Skeletal muscle tissue (tissue), 4 donors: Measurements from ENCODE around the gene PIK3CA. TPM values are rescaled to one million over a fixed set of nuclear protein-coding genes. Genes with fewer than 3 reads are reported as not detected.

ENCODE experiments used
- H3K27ac ChIP-seq: one replicate; pipeline ENCODE4 v1.7.0; 2013; ENCODE audit warnings: mild to moderate bottlenecking, low read depth, low read length, inconsistent platforms
- H3K27me3 ChIP-seq, 3 donors: one replicate each; pipeline ENCODE4 v1.7.0; 2013; ENCODE audit warnings: low read length in 3 of 3; ENCODE audit not compliant: control insufficient read depth in 3 of 3, insufficient read depth in 3 of 3
- H3K36me3 ChIP-seq, 3 donors: one replicate each; pipeline ENCODE4 v1.7.0; 2013; ENCODE audit warnings: low read length in 3 of 3; ENCODE audit not compliant: control insufficient read depth in 3 of 3, insufficient read depth in 3 of 3
- H3K4me1 ChIP-seq, 3 donors: one replicate each; pipeline ENCODE4 v1.7.0; 2013; ENCODE audit warnings: low read length in 3 of 3, mild to moderate bottlenecking in 3 of 3; ENCODE audit not compliant: control insufficient read depth in 3 of 3, insufficient read depth in 3 of 3
- H3K4me3 ChIP-seq, 3 donors: one replicate each; pipeline ENCODE4 v1.7.0; 2013; ENCODE audit warnings: low read length in 3 of 3
- H3K9ac ChIP-seq, 3 donors: one replicate each; pipeline ENCODE4 v1.7.0; 2013; ENCODE audit warnings: low read length in 3 of 3, mild to moderate bottlenecking in 3 of 3, moderate library complexity in 2 of 3, low read depth in 1 of 3
- H3K9me3 ChIP-seq, 3 donors: one replicate each; pipeline ENCODE4 v1.7.0; 2013; ENCODE audit warnings: low read length in 3 of 3; ENCODE audit not compliant: control insufficient read depth in 3 of 3
- total RNA-seq: library from RNA; depleted of rRNA; stranded (reverse); fragments of >200 nt; gene quantifications from one replicate; pipeline ENCODE4 v1.2.3, GENCODE V29; 2014
- donor health status: Osteomylitis.

PIK3CA gene
- total RNA-seq, 1 donor from 2014 or later = 20.4 TPM

DNA sequence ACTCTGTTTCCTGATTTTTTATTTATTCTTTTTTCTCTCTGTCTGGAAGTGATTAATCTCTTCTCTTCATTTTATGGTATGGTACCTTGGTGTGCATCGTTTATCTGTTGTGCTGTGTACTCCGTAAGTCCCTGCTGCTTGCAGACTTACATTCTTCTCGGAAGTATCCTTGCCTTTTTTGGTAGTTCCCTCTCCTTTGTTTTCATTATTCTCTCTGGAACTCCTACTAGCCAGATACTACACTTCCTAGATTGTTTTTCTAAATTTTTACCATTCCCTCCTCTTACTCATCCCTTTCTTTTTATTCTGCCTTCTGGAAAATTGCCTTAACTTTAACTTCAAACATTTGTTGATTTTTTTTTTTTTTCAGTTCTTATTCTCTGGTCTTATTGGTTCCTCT, 27.2 kb downstream of the PIK3CA start:
- Histone ChIP-seq H3K4me3 (no peak overlapping the region), H3K27me3 (no peaks in the 10 kb centered on the region), H3K9me3 (no peaks in the 10 kb centered on the region), H3K4me1 (peaks cover 5 to 14% (median 7%) of the 10 kb centered on the region in 3 donors), H3K36me3 (no peaks in the 10 kb centered on the region), H3K27ac (no peak overlapping the region), H3K9ac (no peak overlapping the region)

GRCh38 chr3:179177611-179178010, 29.5 kb downstream of the PIK3CA start:
- Histone ChIP-seq H3K27ac (no peak overlapping the region), H3K4me1 (peaks cover 15 to 24% (median 23%) of the 10 kb centered on the region in 3 donors), H3K9ac (no peak overlapping the region)

GRCh38 chr3:179179256-179179655, 31.1 kb downstream of the PIK3CA start:
- Histone ChIP-seq H3K36me3 (no peaks in the 10 kb centered on the region), H3K4me1 (peaks cover 17 to 35% (median 30%) of the 10 kb centered on the region in 3 donors), H3K9me3 (no peaks in the 10 kb centered on the region), H3K27me3 (no peaks in the 10 kb centered on the region), H3K9ac (no peak overlapping the region), H3K27ac (no peak overlapping the region), H3K4me3 (no peak overlapping the region)

More at GRCh38 chr3:179177611-179178010, 29.5 kb downstream of the PIK3CA start:
- Histone ChIP-seq H3K27me3 (no peaks in the 10 kb centered on the region), H3K4me3 (no peak overlapping the region), H3K36me3 (no peaks in the 10 kb centered on the region), H3K9me3 (no peaks in the 10 kb centered on the region)

DNA sequence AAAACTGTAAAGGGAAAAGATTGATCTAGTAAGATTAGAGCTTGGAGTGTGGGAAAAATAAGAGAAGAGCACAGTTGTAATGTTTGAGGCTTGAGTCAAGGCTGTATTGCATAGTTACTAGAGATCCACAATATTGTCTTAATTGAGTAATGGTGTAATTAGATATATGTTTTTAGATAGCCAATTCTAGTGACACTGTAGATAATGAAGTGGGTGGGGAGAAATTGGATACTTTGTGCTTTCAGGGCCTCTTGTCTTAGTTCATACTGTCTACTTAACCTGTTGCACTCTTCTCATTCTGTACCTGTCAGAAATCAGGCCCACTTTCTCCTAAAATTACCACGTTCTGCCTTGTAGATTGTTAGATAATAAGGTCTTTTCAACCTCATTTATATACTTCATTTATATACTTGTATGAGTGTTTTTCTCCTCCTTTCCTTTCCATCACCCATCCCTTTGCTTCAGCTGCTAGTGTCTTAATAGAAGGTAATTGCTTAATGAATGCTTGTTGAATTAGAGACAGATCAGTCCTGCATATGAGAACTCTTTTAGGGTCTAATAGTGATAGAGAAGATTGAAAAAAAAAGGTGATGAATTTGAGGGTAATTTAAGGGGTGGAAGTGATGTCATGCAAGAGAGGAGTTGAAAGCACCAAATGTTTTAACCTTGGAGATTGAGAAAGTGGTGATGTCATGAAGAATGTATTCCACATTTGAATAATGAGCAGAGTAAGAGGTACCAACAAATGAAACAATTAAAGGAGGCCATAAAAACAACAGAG, 32.0 kb downstream of the PIK3CA start:
- Histone ChIP-seq H3K36me3 (no peaks in the 10 kb centered on the region), H3K4me3 (no peak overlapping the region), H3K27ac (peak overlapping the region; percentile 49), H3K9me3 (no peaks in the 10 kb centered on the region), H3K9ac (no peak overlapping the region), H3K4me1 (peaks cover 17 to 39% (median 30%) of the 10 kb centered on the region in 3 donors), H3K27me3 (no peaks in the 10 kb centered on the region)

DNA sequence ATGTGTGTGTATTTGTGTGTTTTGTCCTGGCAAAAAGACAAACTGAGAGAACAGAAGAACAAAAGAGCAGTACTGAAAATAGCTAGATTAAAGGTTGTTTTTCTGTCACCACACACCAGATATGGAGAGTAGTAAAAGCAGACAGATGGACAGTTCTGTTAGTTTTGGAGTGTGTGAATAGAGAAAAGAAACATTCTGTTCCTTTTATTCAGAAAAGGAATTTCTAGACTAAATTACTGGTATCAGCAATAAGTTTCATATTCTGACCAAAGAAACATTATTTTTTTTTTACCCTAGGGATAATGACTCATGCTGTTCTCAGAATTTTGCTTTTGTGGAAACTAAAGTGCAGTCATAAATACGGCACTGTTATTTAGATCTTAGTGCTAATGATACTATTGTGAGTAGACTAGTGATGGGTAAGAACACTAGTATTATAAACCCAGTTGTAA, 32.9 kb downstream of the PIK3CA start:
- H3K27ac ChIP-seq = peak overlapping the region; percentile 49
- H3K9ac ChIP-seq = no peak overlapping the region
- H3K4me3 ChIP-seq = peak overlapping the region in 1 of 3 donors; percentile 4
- H3K9me3 ChIP-seq = no peaks in the 10 kb centered on the region
- H3K27me3 ChIP-seq = no peaks in the 10 kb centered on the region
- H3K36me3 ChIP-seq = no peaks in the 10 kb centered on the region
- H3K4me1 ChIP-seq = peaks cover 17 to 39% (median 30%) of the 10 kb centered on the region in 3 donors

DNA sequence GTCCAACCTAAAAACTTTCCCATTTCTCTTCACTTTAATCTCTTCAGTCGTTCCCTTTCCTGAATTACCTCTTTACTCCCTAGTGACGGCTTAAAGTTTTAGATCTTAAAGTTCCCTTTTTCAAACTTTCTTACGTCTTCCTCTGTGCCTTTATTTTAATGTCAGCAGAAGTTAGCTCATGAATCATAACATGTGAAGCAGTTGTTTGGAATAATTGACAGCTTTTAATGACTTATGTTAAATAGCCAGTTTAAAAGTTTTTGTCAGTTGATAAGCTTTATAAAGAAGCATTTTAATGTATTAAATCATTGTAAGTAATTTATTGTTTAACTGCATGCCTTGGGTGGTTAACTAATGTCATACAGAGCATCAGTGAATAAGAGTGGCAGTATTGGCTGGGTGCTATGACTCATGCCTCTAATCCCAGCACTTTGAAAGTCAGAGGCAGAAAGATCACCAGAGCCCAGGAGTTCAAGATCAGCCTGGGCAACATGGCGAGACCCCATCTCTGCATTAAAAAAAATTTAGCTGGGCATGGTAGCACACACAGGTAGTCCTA, 33.9 kb downstream of the PIK3CA start:
- H3K27ac ChIP-seq = no peak overlapping the region
- H3K27me3 ChIP-seq = no peaks in the 10 kb centered on the region
- H3K9me3 ChIP-seq = no peaks in the 10 kb centered on the region
- no peak overlapping the region for H3K9ac ChIP-seq
- no peaks in the 10 kb centered on the region for H3K36me3 ChIP-seq
- no peak overlapping the region for H3K4me3 ChIP-seq
- H3K4me1 ChIP-seq = peaks cover 17 to 39% (median 30%) of the 10 kb centered on the region in 3 donors

GRCh38 chr3:179182902-179183301, 34.7 kb downstream of the PIK3CA start:
- Histone ChIP-seq H3K9ac (no peak overlapping the region), H3K27me3 (no peaks in the 10 kb centered on the region), H3K36me3 (no peaks in the 10 kb centered on the region), H3K27ac (no peak overlapping the region), H3K4me3 (no peak overlapping the region), H3K9me3 (no peaks in the 10 kb centered on the region), H3K4me1 (peaks cover 17 to 39% (median 30%) of the 10 kb centered on the region in 3 donors)

- peaks cover 21 to 44% (median 21%) of the 10 kb centered on the region in 3 donors for H3K4me1 ChIP-seq
- no peaks in the 10 kb centered on the region for H3K36me3 ChIP-seq
- H3K9ac ChIP-seq = no peak overlapping the region
- H3K27me3 ChIP-seq = no peaks in the 10 kb centered on the region
- no peaks in the 10 kb centered on the region for H3K9me3 ChIP-seq
- H3K4me3 ChIP-seq = no peak overlapping the region
- no peak overlapping the region for H3K27ac ChIP-seq
These were observed 36.7 kb downstream of the PIK3CA start for GRCh38 chr3:179184826-179185225.

GRCh38 chr3:179186426-179186825, 38.3 kb downstream of the PIK3CA start:
- H3K9ac ChIP-seq = no peak overlapping the region
- peaks cover 14 to 33% (median 14%) of the 10 kb centered on the region in 3 donors for H3K4me1 ChIP-seq
- no peaks in the 10 kb centered on the region for H3K36me3 ChIP-seq
- no peaks in the 10 kb centered on the region for H3K9me3 ChIP-seq
- no peaks in the 10 kb centered on the region for H3K27me3 ChIP-seq
- H3K27ac ChIP-seq = no peak overlapping the region
- H3K4me3 ChIP-seq = no peak overlapping the region

DNA sequence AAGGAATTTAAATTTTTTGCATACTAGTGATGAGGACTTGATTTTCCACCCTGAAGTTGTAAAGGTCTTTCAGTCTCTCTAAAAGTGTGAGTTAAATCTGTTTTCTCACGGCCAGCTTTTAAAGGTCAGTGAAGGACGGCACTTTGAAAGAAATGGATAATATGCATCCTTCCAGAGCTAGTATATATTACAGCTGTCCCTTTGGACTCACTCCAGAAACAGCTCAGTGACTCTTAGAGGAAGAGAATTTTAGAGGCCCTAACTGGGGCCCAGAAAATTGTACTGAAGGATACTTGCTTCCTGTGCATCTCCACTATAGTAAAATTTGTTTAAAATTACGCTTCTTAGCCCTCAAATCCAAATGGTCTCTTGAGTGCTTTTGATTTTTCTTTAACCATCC, 41.6 kb downstream of the PIK3CA start:
- Histone ChIP-seq H3K4me3 (no peak overlapping the region), H3K27me3 (no peaks in the 10 kb centered on the region), H3K4me1 (peaks cover under 1 to 10% (median 9%) of the 10 kb centered on the region in 3 donors), H3K9ac (no peak overlapping the region), H3K36me3 (no peaks in the 10 kb centered on the region), H3K27ac (no peak overlapping the region), H3K9me3 (no peaks in the 10 kb centered on the region)
